Measurements from ENCODE around the gene HMX1. TPM values are rescaled to one million over a fixed set of nuclear protein-coding genes. Genes with fewer than 3 reads are reported as not detected.

The HMX1 gene
- total and polyA plus RNA-seq, 10 of the 15 experiments (the other 5 are each of a cell fraction or from before 2014, with no cell fraction given) = not detected

DNA sequence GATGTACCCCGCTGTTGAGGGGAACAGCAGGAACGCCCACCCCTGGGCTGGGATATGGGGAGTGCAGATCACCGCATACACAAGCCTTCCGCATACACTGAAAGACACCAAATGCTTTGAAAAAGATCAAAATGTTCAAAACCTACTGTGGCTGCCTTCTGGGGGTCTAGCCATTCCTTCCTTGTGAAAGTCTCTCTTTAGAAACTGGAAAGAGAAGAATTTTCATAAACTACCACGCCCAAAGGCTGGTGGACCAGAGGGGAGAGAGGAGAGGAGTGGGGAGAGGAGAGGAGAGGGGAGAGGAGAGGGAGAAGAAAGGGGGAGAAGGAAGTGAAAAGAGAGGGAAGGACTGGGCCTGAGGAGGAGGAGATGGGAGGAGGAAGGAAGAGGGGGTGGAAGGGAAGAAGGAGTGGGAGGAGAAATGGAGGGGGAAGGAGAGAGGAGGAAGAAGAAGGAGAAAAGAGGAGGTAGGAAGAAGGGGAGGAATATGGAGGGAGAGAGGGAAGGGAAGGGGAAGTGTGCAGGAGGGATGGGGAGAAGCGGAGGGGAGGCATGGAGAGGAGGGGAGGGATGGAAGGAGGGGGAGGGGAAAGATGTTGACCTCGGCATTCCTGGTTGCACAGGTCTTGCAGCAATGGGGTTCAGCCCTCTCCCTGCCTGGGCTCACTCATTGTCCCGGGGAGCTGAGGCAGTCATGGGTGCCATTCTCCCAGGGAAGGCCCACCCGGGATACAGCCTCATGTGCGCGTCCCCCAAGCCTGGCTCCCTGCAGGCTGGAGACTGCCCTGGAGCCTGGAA, 5.5 kb upstream of the HMX1 start:
- ATAC-seq (no peak), DNase-seq (ENCODE audit: low read depth, low spot score) (no peak), FAIRE-seq (no peak)
- H3K9ac ChIP-seq (ENCODE audit: control insufficient read depth, insufficient read depth, low read length) = no peak overlapping the region
- ChIA-PET CTCF (no interaction called here), RAD21 (ENCODE audit: unreplicated experiment) (no interaction called here), SMC1A (ENCODE audit: uncharacterized antibody, unreplicated experiment) (no interaction called here), POLR2A (no interaction called here)
- no peaks in the 10 kb centered on the region for H3K79me2 ChIP-seq (ENCODE audit: control insufficient read depth, insufficient read depth, low read length)
- H3K4me2 ChIP-seq (ENCODE audit: control insufficient read depth, insufficient read depth) = no peak overlapping the region
- no peak overlapping the region for H3K4me3 ChIP-seq
- intact Hi-C loops (cut with micrococcal nuclease; ENCODE audit: unreplicated experiment) = no loop called here
- H3K9me3 ChIP-seq (replicated peaks; ENCODE audit: control insufficient read depth, insufficient read depth, low read length) = peaks cover 2% of the 10 kb centered on the region; the same call in 1 of the 3 replicates
- H3K4me1 ChIP-seq (ENCODE audit: control insufficient read depth, insufficient read depth, low read length) = no peaks in the 10 kb centered on the region
- in situ Hi-C loops (cut with MboI) = no loop called here
- BruUV-seq (replicated peaks) = no TSS peak
- no peaks in the 10 kb centered on the region; a peak in 1 of 4 replicates for H3K36me3 ChIP-seq (ENCODE audit: control insufficient read depth in 2 of 2, insufficient read depth in 2 of 2, low read length in 1 of 2)
- no peak overlapping the region for H3K27ac ChIP-seq (ENCODE audit: control insufficient read depth, insufficient read depth)
- H2AFZ ChIP-seq (ENCODE audit: control insufficient read depth, low read depth, low read length) = no peak overlapping the region
- no peaks in the 10 kb centered on the region for H4K20me1 ChIP-seq (ENCODE audit: control insufficient read depth, insufficient read depth)
- WGBS (ENCODE audit: insufficient coverage, insufficient replicate concordance, low lambda C conversion rate, missing lambda C conversion rate) = 20% methylated on average over 11 of the region's 11 CpGs
- H3K27me3 ChIP-seq (replicated peaks in 1 of 2; ENCODE audit: control insufficient read depth in 2 of 2, insufficient read depth in 2 of 2, low read length in 1 of 2) = no peaks in the 10 kb centered on the region; a peak in 1 of 4 replicates
- TF ChIP-seq KAT2A (conservative IDR thresholded peaks at IDR 0.05; ENCODE audit: control insufficient read depth, low read depth, low read length) = no peak
- no peak for TF ChIP-seq KDM1A (IDR thresholded peaks at IDR 0.05; ENCODE audit: borderline replicate concordance)
- no peak for TF ChIP-seq RFX5 (IDR thresholded peaks at IDR 0.05; ENCODE audit: low read depth, low read length)
- TF ChIP-seq FOXM1 (IDR thresholded peaks at IDR 0.05; ENCODE audit: low read depth, low read length) = no peak
- TF ChIP-seq, protein P1, sequence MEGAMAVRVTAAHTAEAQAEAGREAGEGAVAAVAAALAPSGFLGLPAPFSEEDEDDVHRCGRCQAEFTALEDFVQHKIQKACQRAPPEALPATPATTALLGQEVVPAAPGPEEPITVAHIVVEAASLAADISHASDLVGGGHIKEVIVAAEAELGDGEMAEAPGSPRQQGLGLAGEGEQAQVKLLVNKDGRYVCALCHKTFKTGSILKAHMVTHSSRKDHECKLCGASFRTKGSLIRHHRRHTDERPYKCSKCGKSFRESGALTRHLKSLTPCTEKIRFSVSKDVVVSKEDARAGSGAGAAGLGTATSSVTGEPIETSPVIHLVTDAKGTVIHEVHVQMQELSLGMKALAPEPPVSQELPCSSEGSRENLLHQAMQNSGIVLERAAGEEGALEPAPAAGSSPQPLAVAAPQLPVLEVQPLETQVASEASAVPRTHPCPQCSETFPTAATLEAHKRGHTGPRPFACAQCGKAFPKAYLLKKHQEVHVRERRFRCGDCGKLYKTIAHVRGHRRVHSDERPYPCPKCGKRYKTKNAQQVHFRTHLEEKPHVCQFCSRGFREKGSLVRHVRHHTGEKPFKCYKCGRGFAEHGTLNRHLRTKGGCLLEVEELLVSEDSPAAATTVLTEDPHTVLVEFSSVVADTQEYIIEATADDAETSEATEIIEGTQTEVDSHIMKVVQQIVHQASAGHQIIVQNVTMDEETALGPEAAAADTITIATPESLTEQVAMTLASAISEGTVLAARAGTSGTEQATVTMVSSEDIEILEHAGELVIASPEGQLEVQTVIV (IDR thresholded peaks at IDR 0.05; ENCODE audit: borderline replicate concordance, partially characterized antibody) = no peak
- no peak for TF ChIP-seq MXI1 (IDR thresholded peaks at IDR 0.05; ENCODE audit: low read depth, low read length)
- TF ChIP-seq, protein P2, sequence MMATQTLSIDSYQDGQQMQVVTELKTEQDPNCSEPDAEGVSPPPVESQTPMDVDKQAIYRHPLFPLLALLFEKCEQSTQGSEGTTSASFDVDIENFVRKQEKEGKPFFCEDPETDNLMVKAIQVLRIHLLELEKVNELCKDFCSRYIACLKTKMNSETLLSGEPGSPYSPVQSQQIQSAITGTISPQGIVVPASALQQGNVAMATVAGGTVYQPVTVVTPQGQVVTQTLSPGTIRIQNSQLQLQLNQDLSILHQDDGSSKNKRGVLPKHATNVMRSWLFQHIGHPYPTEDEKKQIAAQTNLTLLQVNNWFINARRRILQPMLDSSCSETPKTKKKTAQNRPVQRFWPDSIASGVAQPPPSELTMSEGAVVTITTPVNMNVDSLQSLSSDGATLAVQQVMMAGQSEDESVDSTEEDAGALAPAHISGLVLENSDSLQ (IDR thresholded peaks at IDR 0.05) = no peak
- TF ChIP-seq, protein P3, sequence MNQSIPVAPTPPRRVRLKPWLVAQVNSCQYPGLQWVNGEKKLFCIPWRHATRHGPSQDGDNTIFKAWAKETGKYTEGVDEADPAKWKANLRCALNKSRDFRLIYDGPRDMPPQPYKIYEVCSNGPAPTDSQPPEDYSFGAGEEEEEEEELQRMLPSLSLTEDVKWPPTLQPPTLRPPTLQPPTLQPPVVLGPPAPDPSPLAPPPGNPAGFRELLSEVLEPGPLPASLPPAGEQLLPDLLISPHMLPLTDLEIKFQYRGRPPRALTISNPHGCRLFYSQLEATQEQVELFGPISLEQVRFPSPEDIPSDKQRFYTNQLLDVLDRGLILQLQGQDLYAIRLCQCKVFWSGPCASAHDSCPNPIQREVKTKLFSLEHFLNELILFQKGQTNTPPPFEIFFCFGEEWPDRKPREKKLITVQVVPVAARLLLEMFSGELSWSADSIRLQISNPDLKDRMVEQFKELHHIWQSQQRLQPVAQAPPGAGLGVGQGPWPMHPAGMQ (IDR thresholded peaks at IDR 0.05; ENCODE audit: borderline replicate concordance) = no peak
- TF ChIP-seq STAT3 (IDR thresholded peaks at IDR 0.05; ENCODE audit: low read depth, low read length) = no peak
- TF ChIP-seq, protein P4, sequence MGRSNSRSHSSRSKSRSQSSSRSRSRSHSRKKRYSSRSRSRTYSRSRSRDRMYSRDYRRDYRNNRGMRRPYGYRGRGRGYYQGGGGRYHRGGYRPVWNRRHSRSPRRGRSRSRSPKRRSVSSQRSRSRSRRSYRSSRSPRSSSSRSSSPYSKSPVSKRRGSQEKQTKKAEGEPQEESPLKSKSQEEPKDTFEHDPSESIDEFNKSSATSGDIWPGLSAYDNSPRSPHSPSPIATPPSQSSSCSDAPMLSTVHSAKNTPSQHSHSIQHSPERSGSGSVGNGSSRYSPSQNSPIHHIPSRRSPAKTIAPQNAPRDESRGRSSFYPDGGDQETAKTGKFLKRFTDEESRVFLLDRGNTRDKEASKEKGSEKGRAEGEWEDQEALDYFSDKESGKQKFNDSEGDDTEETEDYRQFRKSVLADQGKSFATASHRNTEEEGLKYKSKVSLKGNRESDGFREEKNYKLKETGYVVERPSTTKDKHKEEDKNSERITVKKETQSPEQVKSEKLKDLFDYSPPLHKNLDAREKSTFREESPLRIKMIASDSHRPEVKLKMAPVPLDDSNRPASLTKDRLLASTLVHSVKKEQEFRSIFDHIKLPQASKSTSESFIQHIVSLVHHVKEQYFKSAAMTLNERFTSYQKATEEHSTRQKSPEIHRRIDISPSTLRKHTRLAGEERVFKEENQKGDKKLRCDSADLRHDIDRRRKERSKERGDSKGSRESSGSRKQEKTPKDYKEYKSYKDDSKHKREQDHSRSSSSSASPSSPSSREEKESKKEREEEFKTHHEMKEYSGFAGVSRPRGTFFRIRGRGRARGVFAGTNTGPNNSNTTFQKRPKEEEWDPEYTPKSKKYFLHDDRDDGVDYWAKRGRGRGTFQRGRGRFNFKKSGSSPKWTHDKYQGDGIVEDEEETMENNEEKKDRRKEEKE (IDR thresholded peaks at IDR 0.05) = no peak
- no peak for TF ChIP-seq CBX3 (IDR thresholded peaks at IDR 0.05; ENCODE audit: borderline replicate concordance, low read depth)
- no peak for TF ChIP-seq YBX1 (IDR thresholded peaks at IDR 0.05)
